Measurements from ENCODE around the gene FBLN7. TPM values are rescaled to one million over a fixed set of nuclear protein-coding genes. Genes with fewer than 3 reads are reported as not detected.

Gene FBLN7
- total RNA-seq, 1 donor from 2014 or later: 1.6 TPM

GRCh38 chr2:112229348-112229747 is 91.2 kb downstream of the FBLN7 start:
- DNase-seq (ENCODE audit: low read depth): no peak
- H3K4me3 ChIP-seq (ENCODE audit: low read depth, low read length): no peak overlapping the region
- no peak for TF ChIP-seq CTCF (conservative IDR thresholded peaks at IDR 0.05; ENCODE audit: low read depth, low read length)

GRCh38 chr2:112230371-112230770 is 92.2 kb downstream of the FBLN7 start:
- H3K4me3 ChIP-seq (ENCODE audit: low read depth, low read length): no peak overlapping the region
- DNase-seq (ENCODE audit: low read depth): no peak
- TF ChIP-seq CTCF (conservative IDR thresholded peaks at IDR 0.05; ENCODE audit: low read depth, low read length): no peak

Other genes with a start within 250 kb of the FBLN7 start
- gene MERTK, start 239.8 kb upstream of the FBLN7 start, total RNA-seq: 4.3 and 8.7 TPM in 2 replicates
- 11.7 and 20.8 TPM in 2 replicates for gene TMEM87B, start 83.1 kb upstream of the FBLN7 start, total RNA-seq
- gene ZC3H8, start 116.7 kb downstream of the FBLN7 start, total RNA-seq: 3.7 and 4.5 TPM in 2 replicates
- gene ZC3H6, start 137.2 kb downstream of the FBLN7 start, total RNA-seq: 0.94 and 6.7 TPM in 2 replicates